Measurements from ENCODE around the gene FRZB. TPM values are rescaled to one million over a fixed set of nuclear protein-coding genes. Genes with fewer than 3 reads are reported as not detected.

Gene FRZB
- total and polyA plus RNA-seq, 12 donors = 0.30 to 2.5 (median 1.6) TPM

- Histone ChIP-seq H3K36me3 (replicated peaks in 1 of 2) (no peaks in the 10 kb centered on the region), H3K27me3 (no peaks in the 10 kb centered on the region), H3K4me3 (no peak overlapping the region), H3K4me1 (replicated peaks in 1 of 2) (peaks cover 0 to 10% of the 10 kb centered on the region in 2 donors), H3K27ac (no peak overlapping the region), H3K9me3 (replicated peaks in 1 of 3) (no peaks in the 10 kb centered on the region)
- no peak for TF ChIP-seq POLR2A (IDR thresholded peaks at IDR 0.05)
- TF ChIP-seq CTCF (IDR thresholded peaks at IDR 0.05) = no peak
- no peak for DNase-seq
- 37 to 48% (median 40%) methylated on average over 2 of the region's 2 CpGs for WGBS, 4 donors
- intact Hi-C loops (cut with DNase I) = no loop called here
Observed at GRCh38 chr2:182817558-182817957, 48.9 kb downstream of the FRZB start.

- no peaks in the 10 kb centered on the region for H3K27me3 ChIP-seq
- H3K4me3 ChIP-seq = no peak overlapping the region
- no peaks in the 10 kb centered on the region for H3K9me3 ChIP-seq (replicated peaks in 1 of 3)
- no peaks in the 10 kb centered on the region for H3K36me3 ChIP-seq (replicated peaks in 1 of 2)
- H3K4me1 ChIP-seq (replicated peaks in 1 of 2) = peaks cover 0 to 10% of the 10 kb centered on the region in 2 donors
- H3K27ac ChIP-seq = no peak overlapping the region
- TF ChIP-seq POLR2A (IDR thresholded peaks at IDR 0.05) (no peak), CTCF (IDR thresholded peaks at IDR 0.05) (no peak)
- intact Hi-C loops (cut with DNase I) = no loop called here
- no peak for DNase-seq
Observed at GRCh38 chr2:182816866-182817265, 49.6 kb downstream of the FRZB start.

- Histone ChIP-seq H3K9me3 (replicated peaks in 1 of 3) (peaks cover 0 to 4% (median 0%) of the 10 kb centered on the region in 3 donors), H3K27me3 (no peaks in the 10 kb centered on the region), H3K36me3 (replicated peaks in 1 of 2) (no peaks in the 10 kb centered on the region), H3K4me1 (replicated peaks in 1 of 2) (peaks cover 0 to 10% of the 10 kb centered on the region in 2 donors), H3K27ac (no peak overlapping the region), H3K4me3 (no peak overlapping the region)
- no peak for DNase-seq
- WGBS, 4 donors = 86 to 96% (median 88%) methylated on average over 3 of the region's 3 CpGs
- TF ChIP-seq CTCF (IDR thresholded peaks at IDR 0.05) (no peak), POLR2A (IDR thresholded peaks at IDR 0.05) (no peak)
- intact Hi-C loops (cut with DNase I) = no loop called here
Observed at GRCh38 chr2:182814804-182815203, 51.6 kb downstream of the FRZB start.

GRCh38 chr2:182814380-182814779 lies 52.1 kb downstream of the FRZB start:
- H3K4me3 ChIP-seq = no peak overlapping the region
- no peak overlapping the region for H3K27ac ChIP-seq
- intact Hi-C loops (cut with DNase I) = no loop called here
- WGBS, 4 donors = 80 to 98% (median 89%) methylated on average over 5 to 6 of the region's 6 CpGs
- H3K9me3 ChIP-seq (replicated peaks in 1 of 3) = peaks cover 0 to 4% (median 0%) of the 10 kb centered on the region in 3 donors
- peaks cover 0 to 10% of the 10 kb centered on the region in 2 donors for H3K4me1 ChIP-seq (replicated peaks in 1 of 2)
- no peaks in the 10 kb centered on the region for H3K27me3 ChIP-seq
- DNase-seq = no peak
- TF ChIP-seq POLR2A (IDR thresholded peaks at IDR 0.05) = no peak
- no peak for TF ChIP-seq CTCF (IDR thresholded peaks at IDR 0.05)
- no peaks in the 10 kb centered on the region for H3K36me3 ChIP-seq (replicated peaks in 1 of 2)

Data from adrenal gland (tissue), 12 donors.